Measurements from ENCODE around the gene BAHD1.

DNA sequence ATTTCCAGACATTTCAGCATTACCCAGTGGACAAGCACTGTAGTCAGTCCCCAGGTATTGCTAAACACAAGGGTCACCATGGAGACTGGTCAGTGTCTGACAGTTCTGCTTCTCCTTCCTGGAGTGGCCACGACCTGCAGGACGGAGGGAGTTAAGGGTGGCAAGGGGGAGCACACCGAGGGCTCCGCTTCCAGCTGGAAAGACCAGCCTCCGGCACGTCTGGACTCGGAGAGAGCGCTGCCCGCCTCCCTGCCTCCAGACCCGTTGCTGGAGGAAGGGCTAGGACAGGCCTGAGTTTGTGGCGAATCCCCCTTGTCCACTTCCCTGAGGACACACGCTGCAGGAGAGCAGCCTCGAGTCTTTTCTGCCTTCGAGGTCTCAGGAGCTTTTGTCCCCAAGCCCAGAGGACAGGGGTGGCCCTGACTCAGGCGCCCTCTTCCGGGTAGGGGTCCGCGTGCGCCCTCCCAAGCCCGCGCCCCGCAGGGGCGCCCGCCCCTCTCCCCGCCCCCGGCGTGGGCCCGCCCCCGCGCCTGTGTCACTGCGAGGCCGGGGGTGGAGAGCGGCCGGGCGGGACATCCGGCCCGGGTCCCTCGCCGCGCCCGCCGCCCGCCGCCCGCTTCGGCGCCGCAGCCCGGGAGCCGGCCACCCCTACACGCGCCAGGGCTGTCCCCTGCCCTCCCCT is 29.8 kb downstream of the BAHD1 start, which contains the start of gene CHST14:
- TF ChIP-seq, protein P1, sequence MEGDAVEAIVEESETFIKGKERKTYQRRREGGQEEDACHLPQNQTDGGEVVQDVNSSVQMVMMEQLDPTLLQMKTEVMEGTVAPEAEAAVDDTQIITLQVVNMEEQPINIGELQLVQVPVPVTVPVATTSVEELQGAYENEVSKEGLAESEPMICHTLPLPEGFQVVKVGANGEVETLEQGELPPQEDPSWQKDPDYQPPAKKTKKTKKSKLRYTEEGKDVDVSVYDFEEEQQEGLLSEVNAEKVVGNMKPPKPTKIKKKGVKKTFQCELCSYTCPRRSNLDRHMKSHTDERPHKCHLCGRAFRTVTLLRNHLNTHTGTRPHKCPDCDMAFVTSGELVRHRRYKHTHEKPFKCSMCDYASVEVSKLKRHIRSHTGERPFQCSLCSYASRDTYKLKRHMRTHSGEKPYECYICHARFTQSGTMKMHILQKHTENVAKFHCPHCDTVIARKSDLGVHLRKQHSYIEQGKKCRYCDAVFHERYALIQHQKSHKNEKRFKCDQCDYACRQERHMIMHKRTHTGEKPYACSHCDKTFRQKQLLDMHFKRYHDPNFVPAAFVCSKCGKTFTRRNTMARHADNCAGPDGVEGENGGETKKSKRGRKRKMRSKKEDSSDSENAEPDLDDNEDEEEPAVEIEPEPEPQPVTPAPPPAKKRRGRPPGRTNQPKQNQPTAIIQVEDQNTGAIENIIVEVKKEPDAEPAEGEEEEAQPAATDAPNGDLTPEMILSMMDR (IDR thresholded peaks at IDR 0.05) = no peak
- TF ChIP-seq POLR2A (IDR thresholded peaks at IDR 0.05) = peak in 1 of 2 donors; percentile 43
